ENCODE results near the gene ALG5. TPM values are rescaled to one million over a fixed set of nuclear protein-coding genes. Genes with fewer than 3 reads are reported as not detected.

ALG5 gene
- total and polyA plus RNA-seq, 11 donors: 8.4 to 31.8 (median 13.1) TPM

GRCh38 chr13:37011788-37012187, 12.6 kb upstream of the ALG5 start:
- Histone ChIP-seq H3K27me3 (no peaks in the 10 kb centered on the region), H3K4me1 (no peaks in the 10 kb centered on the region), H3K9me3 (no peaks in the 10 kb centered on the region), H3K27ac (no peak overlapping the region), H3K4me3 (no peak overlapping the region), H3K36me3 (peaks cover 0 to 100% (median 97%) of the 10 kb centered on the region in 9 donors)
- TF ChIP-seq POLR2A (IDR thresholded peaks at IDR 0.05) (no peak), CTCF (IDR thresholded peaks at IDR 0.05) (no peak)
- WGBS, 4 donors: 83 to 92% (median 89%) methylated on average over 2 of the region's 2 CpGs
- no peak for ATAC-seq
- DNase-seq: no peak
- intact Hi-C loops (cut with DNase I): no loop called here

GRCh38 chr13:37011002-37011401, 11.9 kb upstream of the ALG5 start:
- peaks cover 0 to 100% (median 97%) of the 10 kb centered on the region in 9 donors for H3K36me3 ChIP-seq
- no peaks in the 10 kb centered on the region for H3K9me3 ChIP-seq
- H3K27me3 ChIP-seq: no peaks in the 10 kb centered on the region
- DNase-seq (no peak), ATAC-seq (no peak)
- TF ChIP-seq CTCF (IDR thresholded peaks at IDR 0.05) (no peak), POLR2A (IDR thresholded peaks at IDR 0.05) (no peak)
- H3K4me1 ChIP-seq: no peaks in the 10 kb centered on the region
- 44 to 94% (median 85%) methylated on average over 1 of the region's 1 CpG for WGBS, 4 donors
- intact Hi-C loops (cut with DNase I): no loop called here
- no peak overlapping the region for H3K4me3 ChIP-seq
- no peak overlapping the region for H3K27ac ChIP-seq

GRCh38 chr13:37010424-37010823, 11.3 kb upstream of the ALG5 start:
- H3K27me3 ChIP-seq: no peaks in the 10 kb centered on the region
- H3K27ac ChIP-seq: no peak overlapping the region
- H3K36me3 ChIP-seq: peaks cover 0 to 100% (median 97%) of the 10 kb centered on the region in 9 donors
- WGBS, 4 donors: 78 to 91% (median 84%) methylated on average over 1 of the region's 1 CpG
- ATAC-seq (no peak), DNase-seq (no peak)
- no peaks in the 10 kb centered on the region for H3K4me1 ChIP-seq
- H3K4me3 ChIP-seq: no peak overlapping the region
- no peak for TF ChIP-seq CTCF (IDR thresholded peaks at IDR 0.05)
- TF ChIP-seq POLR2A (IDR thresholded peaks at IDR 0.05): no peak
- no peaks in the 10 kb centered on the region for H3K9me3 ChIP-seq
- intact Hi-C loops (cut with DNase I): no loop called here

GRCh38 chr13:37009692-37010091, 10.6 kb upstream of the ALG5 start:
- Histone ChIP-seq H3K27me3 (no peaks in the 10 kb centered on the region), H3K9me3 (no peaks in the 10 kb centered on the region), H3K27ac (no peak overlapping the region), H3K4me3 (no peak overlapping the region), H3K4me1 (no peaks in the 10 kb centered on the region), H3K36me3 (peaks cover 0 to 100% (median 98%) of the 10 kb centered on the region in 9 donors)
- 83 to 93% (median 89%) methylated on average over 5 of the region's 5 CpGs for WGBS, 4 donors
- TF ChIP-seq POLR2A (IDR thresholded peaks at IDR 0.05) (no peak), CTCF (IDR thresholded peaks at IDR 0.05) (no peak)
- DNase-seq (no peak), ATAC-seq (no peak)
- intact Hi-C loops (cut with DNase I): no loop called here
